GM19099 (cell line): ENCODE measurements around the gene ZNF484.

Source experiments
- POLR2A ChIP-seq: IDR thresholded peaks from 3 replicates; pipeline ENCODE4 v1.6.1; 2011; ENCODE audit warnings: low read depth; ENCODE audit not compliant: insufficient read length; ENCODE audit errors: extremely low read depth

The ZNF484 gene

GRCh38 chr9:92877531-92878430 is at the start of gene ZNF484:
TSS of gene ZNF484 (minus strand) at chr9:92878038. CDS start at chr9:92875029, 3,009 bp downstream.
- peak; percentile 70 for TF ChIP-seq POLR2A

DNA sequence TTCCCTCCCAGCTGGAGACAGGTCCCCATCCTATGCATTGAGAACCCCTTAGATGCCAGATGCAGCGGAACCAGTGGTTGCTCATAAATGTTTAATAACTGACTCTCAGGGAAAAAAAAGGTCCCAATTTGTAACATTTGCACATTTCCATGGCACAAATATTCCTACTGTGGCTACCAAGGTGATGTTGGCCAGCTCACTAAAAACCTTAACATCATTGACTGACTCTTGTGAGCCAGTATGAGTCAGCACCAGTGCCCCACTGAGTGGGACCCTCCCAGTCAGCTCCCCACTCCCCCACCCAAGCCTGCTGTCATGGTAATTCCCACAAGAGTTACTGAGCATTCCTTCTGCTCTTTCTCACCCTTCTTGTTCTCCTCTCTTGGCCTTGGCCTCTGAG is 42.6 kb upstream of the ZNF484 start:
- TF ChIP-seq POLR2A: no peak

- no peak for TF ChIP-seq POLR2A
These were observed 39.5 kb upstream of the ZNF484 start for GRCh38 chr9:92917176-92917800.

DNA sequence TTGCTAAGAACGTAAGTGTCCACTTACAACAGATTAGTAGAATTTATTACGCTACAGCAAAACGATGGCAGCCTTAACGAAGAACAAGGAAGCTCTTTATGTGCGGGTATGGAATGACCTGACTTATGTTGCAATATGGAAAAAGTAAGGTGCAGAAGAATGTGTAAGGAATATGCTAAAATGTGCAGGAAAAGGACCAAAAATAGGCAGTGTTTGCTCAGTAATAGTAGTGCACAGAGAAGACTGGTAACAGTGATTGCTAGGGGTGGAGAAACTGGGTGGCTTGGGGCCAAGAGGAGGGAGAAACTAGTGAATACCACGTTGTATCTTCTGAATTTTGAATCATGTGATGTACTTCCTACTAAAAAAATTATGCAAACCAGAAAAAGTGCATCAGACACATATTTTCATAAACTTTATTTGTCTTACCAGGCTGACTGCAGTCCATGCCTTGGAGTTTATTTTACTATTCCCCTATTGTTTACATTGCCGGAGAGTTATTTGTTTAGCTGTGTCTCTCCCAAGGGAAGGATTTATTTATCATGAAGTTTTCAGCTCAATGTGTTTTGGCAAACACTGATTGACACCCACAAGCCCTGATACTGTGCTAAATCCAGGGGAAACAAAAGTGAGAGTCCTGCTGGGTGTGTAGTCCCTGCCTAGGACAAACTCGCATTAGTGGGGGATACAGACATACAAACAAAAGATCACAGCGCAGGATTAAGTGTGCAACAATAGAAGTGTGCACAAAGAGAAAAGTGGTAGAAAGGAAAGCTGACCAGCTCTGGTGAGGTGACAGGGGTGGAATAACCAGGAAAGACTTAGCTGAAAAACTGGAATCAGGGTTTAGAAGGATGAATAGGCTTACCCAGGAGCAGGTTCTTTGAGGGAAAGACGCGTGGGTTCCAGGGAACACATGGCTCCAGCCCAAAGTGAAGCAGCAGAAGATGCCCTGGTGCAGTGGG is 34.0 kb upstream of the ZNF484 start:
- no peak for TF ChIP-seq POLR2A

- TF ChIP-seq POLR2A: no peak
These were observed 19.5 kb upstream of the ZNF484 start for GRCh38 chr9:92897323-92897722.

- no peak for TF ChIP-seq POLR2A
These were observed 18.1 kb upstream of the ZNF484 start for GRCh38 chr9:92895812-92896436.

DNA sequence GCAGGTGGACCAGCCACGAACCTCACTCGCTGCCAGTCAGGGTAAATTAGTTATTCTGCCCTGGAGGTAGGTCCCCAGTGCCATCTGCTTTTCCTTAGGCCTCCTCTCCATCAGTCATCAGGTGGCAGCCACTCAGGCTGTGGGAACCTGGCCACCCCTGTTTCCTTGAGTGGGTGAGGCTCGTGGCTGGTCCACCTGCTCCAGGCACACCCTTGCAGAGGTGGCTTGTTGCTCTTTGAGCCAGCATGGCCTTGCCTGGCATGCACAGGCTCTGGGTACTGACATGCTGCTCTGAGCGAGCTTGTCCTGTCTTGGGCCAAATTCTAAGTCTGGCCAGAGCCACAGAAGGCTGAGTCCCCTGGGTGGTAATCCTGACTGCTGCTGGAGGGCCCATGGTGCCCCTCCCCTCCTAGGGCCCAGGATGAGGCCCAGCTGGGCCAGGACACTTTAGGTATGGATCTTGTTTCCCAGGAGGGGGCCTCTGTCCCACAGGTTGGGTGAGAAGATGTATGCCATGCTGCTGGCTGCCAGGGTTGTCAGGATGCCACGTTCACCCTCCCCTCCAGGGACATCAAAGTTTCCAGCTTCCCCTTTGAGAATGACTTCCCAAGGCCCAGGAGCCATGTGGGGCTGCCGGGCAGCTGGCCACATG is 17.0 kb upstream of the ZNF484 start:
- TF ChIP-seq POLR2A: no peak

- TF ChIP-seq POLR2A: no peak
These were observed 12.9 kb upstream of the ZNF484 start for GRCh38 chr9:92890761-92891160.

DNA sequence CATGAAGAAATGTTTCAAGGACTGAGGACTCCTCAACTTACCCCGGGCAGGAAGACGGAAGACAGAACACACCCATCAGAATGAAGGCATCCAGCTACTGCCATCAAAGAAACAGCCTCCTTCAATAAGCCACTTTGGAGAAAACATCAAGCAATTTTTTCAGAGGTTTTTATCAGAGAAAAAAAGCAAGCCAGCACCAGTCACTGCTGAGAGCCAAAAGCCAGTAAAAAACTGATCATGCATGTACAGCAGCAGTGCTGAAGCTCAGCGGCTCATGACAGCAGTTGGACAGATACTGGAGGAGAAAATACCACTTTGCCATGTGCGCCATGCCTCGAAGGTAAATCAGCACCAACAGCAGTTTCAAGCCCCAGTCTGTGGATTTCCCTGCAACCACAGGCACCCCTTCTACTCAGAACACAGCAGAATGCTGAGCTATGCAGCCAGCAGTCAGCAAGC is 10.1 kb upstream of the ZNF484 start:
- TF ChIP-seq POLR2A: no peak

DNA sequence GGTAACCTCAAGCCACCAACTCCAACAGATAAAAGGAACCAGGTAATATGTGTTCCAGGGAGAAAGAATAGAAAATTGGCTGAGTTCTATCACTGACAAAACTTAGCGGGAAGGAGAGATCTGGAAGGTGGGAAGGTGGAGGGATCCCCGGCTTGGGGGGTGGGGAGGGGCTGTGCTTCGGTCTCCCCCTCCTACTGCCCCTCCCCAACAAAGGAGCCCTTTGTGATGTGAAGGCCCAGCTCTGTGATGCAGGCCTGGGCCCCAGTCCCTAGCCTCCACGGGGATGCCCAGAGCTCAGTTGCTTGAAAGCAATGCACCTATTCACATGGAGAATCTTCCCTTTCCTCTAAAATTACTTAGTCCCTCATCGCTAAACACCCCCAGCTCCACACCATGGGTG is 4.4 kb upstream of the ZNF484 start:
- TF ChIP-seq POLR2A: no peak

DNA sequence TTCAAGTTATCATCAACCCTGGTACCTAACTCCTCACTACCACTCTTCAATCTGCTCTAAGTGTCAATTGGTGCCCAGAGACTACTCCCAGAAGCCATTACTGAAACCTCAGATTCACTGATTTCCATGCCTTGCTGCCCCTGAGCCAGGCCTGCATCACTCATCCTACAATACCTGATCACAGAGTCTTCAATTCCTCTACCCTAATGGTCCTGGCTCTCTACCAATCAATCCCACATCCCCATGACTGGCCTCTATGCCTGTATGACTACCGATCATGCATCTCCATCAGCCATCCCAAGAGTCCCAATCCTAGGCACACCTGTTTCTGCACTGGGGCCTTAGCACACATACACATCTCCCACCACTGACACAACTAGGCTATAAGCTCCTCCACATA is 2.5 kb downstream of the ZNF484 start:
- no peak for TF ChIP-seq POLR2A

DNA sequence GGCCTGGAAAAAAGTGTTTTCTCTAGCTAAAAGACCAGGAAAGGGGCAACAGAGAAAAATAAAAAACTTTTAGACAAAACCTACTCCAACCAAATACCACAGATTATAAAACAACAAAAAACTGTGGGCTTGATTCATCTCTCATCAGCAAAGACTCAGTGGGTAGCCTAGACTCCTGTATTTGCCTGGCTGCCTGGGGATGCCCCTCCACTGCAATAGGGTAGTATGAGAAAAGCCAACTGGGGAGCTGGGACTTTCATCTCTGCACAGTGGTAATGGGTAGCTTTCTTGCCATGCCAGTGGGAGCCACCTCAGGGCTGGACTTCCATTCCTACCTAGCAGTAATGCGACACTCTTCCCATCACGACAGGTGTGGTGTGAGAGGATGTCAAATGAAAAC is 7.5 kb downstream of the ZNF484 start:
- TF ChIP-seq POLR2A: no peak

DNA sequence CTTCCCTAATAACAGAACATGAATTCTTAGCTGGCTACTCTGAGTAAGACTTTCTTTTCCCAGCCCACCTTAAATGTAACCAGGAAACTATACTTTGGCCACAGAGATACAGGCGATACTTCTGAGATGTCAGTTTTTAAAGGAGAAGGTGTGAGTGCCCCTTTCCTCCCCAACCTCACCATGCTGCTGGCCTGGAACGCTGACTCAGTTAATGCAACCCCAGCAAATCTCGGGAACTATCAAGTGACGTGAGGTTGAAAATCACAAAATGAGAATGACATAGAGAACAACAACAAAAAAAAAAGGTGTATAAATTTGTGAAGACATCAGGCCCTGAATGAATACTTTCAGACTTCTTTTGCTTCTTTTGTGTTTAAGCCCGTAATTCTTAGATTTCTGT is 13.7 kb downstream of the ZNF484 start:
- no peak for TF ChIP-seq POLR2A

DNA sequence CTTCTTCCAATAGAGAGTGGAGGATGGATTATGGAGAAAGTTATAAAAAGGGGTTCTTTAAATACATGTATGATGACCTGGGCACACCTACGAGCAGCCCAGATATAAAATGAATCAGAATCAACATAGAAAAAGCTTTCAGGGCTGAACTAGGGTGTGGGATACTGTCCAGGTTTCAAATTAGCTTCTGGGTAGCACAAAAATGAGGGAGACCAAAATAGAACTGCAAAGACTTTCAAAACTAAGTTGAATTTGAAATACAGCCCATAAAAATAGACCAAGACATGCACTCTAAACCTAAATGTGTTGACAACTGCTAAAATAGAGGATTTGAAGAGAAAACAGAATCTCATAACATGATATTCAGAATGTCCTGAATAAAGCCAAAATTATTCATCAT is 17.0 kb downstream of the ZNF484 start:
- no peak for TF ChIP-seq POLR2A

DNA sequence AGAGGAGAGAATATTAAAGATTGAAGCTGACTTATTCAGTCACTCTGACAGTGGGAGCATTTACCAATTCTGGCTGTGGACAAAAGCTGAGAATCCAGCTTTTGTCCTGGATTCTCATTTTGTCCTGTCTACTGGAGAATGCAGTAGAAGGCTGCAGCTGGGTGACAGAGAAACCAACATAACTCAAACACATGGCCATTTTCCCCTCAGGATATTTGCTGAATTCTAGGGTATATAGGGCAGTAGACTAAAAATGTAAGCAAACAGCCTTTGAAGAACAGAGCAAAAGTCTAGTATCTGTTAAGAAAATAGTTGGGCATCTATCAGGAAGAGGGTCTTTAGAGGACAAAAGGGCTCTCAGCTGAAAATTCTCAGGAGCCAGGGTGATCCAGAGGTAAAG is 20.6 kb downstream of the ZNF484 start:
- TF ChIP-seq POLR2A: no peak

- TF ChIP-seq POLR2A: no peak
These were observed 24.1 kb downstream of the ZNF484 start for GRCh38 chr9:92853716-92854115.
